ENCODE measurements around the gene RIMKLA.

DNA sequence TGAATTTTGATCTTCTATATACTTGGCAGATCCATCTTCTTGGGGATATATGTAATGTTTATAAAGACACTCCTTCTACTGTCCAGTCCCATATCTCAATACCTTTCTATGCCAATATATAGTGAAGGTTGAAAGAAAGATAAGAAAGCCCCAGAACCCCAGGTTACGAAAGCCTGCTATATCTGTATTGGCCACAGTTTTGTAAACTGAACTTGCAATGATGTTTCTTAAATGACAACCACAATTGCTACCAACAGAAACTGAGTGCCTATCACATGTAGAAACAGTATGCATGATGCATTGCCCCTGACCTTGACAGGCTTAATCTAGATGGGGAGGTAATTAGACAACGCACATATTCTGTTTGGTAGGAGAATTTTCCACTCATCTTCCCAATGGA, 7.8 kb upstream of the RIMKLA start:
- TF ChIP-seq, protein P1, sequence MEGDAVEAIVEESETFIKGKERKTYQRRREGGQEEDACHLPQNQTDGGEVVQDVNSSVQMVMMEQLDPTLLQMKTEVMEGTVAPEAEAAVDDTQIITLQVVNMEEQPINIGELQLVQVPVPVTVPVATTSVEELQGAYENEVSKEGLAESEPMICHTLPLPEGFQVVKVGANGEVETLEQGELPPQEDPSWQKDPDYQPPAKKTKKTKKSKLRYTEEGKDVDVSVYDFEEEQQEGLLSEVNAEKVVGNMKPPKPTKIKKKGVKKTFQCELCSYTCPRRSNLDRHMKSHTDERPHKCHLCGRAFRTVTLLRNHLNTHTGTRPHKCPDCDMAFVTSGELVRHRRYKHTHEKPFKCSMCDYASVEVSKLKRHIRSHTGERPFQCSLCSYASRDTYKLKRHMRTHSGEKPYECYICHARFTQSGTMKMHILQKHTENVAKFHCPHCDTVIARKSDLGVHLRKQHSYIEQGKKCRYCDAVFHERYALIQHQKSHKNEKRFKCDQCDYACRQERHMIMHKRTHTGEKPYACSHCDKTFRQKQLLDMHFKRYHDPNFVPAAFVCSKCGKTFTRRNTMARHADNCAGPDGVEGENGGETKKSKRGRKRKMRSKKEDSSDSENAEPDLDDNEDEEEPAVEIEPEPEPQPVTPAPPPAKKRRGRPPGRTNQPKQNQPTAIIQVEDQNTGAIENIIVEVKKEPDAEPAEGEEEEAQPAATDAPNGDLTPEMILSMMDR (IDR thresholded peaks at IDR 0.05), result no peak
- no peak for TF ChIP-seq POLR2A (IDR thresholded peaks at IDR 0.05; ENCODE audit: low read depth)
